Measurements from ENCODE around the gene ZBTB6.
"Not testable (repeated sequence)": the region's sequence is repeated elsewhere in the genome, so short reads cannot be mapped to it uniquely, and the experiment has no call there.

The ZBTB6 gene

GRCh38 chr9:122939601-122940000, 26.5 kb upstream of the ZBTB6 start:
- Mint-ChIP-seq H3K27me3 (ENCODE audit: low read depth) (no peaks in the 10 kb centered on the region), H3K36me3 (ENCODE audit: low read depth) (peaks cover 18% of the 10 kb centered on the region), H3K27ac (peak overlapping the region; percentile 63), H3K4me3 (peak overlapping the region; percentile 43), H3K4me1 (ENCODE audit: low read depth) (peaks cover 22% of the 10 kb centered on the region), H3K9me3 (no peaks in the 10 kb centered on the region)
- DNase-seq (ENCODE audit: low spot score): no peak

DNA sequence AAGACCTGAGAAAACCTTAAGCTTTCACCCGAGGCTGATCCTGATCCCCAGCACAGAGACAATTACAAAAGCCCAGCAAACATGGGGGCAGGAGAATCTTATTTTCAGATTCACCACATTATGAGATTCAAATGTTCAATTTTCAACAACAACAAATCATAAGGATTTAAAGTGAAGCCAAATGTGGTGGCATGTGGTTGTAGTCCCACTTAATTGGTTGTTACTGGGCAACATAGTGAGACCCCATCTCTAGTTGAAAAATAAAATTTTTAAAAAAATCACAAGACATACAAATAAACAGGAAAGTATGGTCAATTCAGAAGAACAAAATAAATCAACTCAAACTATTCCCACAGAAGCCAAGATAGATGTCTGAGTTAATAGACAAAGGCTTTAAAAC, 23.8 kb upstream of the ZBTB6 start:
- no peaks in the 10 kb centered on the region for H3K9me3 Mint-ChIP-seq
- H3K4me1 Mint-ChIP-seq (ENCODE audit: low read depth): peaks cover 21% of the 10 kb centered on the region
- H3K27ac Mint-ChIP-seq: no peak overlapping the region
- H3K4me3 Mint-ChIP-seq: no peak overlapping the region
- peaks cover 16% of the 10 kb centered on the region for H3K36me3 Mint-ChIP-seq (ENCODE audit: low read depth)
- H3K27me3 Mint-ChIP-seq (ENCODE audit: low read depth): no peaks in the 10 kb centered on the region
- DNase-seq (ENCODE audit: low spot score): no peak

DNA sequence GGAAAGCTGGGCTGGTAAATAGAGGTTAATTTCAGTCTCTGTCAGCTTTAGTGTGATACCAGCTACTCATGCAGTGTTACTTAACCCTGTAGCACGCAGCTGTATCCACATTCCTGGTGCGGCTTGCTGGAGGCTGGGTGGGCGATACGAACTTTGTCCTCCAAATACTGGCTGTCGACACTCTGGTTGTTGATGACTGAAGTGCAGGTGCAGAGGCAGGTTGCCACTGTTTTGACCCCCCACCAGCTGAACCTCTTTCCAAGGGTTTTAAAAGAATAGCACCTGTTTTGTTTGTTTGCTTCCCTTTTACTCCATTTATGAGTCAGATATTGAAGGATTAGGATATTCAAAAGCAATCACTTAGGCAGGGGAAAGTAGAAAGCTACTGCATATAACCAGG, 23.3 kb upstream of the ZBTB6 start:
- H3K36me3 Mint-ChIP-seq (ENCODE audit: low read depth): peaks cover 17% of the 10 kb centered on the region

DNA sequence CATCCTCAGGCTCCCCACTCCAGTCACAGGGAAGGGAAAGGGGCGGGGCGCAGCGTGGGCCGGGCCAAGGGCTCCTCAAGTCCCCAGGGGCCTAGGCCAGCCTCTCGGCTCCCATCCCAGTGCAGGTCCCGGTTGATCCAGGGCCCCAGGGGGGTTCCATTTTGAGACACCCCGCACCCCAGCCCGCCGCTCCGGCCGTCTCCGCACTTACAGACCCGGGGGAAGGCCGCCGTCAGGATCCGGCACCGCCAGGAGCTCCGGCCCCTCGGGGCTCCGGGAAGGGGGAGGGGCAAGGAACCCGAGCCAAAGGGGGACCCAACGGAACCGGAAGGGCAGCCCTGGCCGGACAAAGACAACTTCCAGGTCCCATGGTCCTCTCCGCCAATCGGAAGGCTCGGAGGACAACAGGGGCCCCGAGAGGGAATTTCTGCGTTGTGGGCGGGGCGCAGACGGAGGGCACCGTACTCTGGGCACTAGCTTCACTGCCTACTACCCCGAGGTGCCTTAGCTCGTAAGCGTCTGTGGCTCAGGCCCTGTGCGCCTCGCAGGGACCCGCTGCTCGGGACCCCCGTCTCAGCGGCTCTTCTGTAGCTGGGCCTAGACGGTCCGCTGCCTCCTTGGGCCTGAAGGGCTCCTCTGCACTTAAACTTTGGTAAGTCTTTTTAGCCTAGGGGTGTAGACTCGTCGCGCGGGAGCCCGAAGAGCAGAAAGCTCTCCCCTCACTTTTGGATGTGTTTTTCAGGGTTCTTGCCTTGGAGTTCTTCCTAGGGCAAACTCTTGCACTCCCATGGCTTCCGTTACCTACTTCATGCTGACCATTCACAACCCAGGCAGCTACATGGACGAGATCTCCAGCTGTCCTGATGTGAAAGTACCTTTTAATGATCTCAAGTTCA, 18.4 kb upstream of the ZBTB6 start, which contains the start of gene ZBTB26:
Gene ZBTB26, minus strand, starts transcription at position 287 of the 896 bp plus-strand sequence. CDS start 11,578 bp downstream, outside the sequence.
- Mint-ChIP-seq H3K9me3 (no peaks in the 10 kb centered on the region), H3K36me3 (ENCODE audit: low read depth) (peaks cover 8% of the 10 kb centered on the region), H3K27ac (peak within 1 kb of the TSS; percentile 90), H3K4me3 (no peak within 1 kb of the TSS), H3K27me3 (ENCODE audit: low read depth) (no peaks in the 10 kb centered on the region), H3K4me1 (ENCODE audit: low read depth) (peaks cover 12% of the 10 kb centered on the region)
- DNase-seq (ENCODE audit: low spot score): peak; percentile 91

More for the DNA sequence above, 23.3 kb upstream of the ZBTB6 start:
- Mint-ChIP-seq H3K4me1 (ENCODE audit: low read depth) (peaks cover 18% of the 10 kb centered on the region), H3K27me3 (ENCODE audit: low read depth) (no peaks in the 10 kb centered on the region), H3K4me3 (no peak overlapping the region), H3K27ac (no peak overlapping the region), H3K9me3 (no peaks in the 10 kb centered on the region)
- no peak for DNase-seq (ENCODE audit: low spot score)

GRCh38 chr9:122930541-122931225, 17.6 kb upstream of the ZBTB6 start:
- H3K4me1 Mint-ChIP-seq (ENCODE audit: low read depth): peaks cover 12% of the 10 kb centered on the region
- H3K27me3 Mint-ChIP-seq (ENCODE audit: low read depth): no peaks in the 10 kb centered on the region
- H3K36me3 Mint-ChIP-seq (ENCODE audit: low read depth): peaks cover 4% of the 10 kb centered on the region
- no peak overlapping the region for H3K4me3 Mint-ChIP-seq
- no peak for DNase-seq (ENCODE audit: low spot score)
- no peaks in the 10 kb centered on the region for H3K9me3 Mint-ChIP-seq
- H3K27ac Mint-ChIP-seq: no peak overlapping the region

- Mint-ChIP-seq H3K36me3 (ENCODE audit: low read depth) (peaks cover 3% of the 10 kb centered on the region), H3K9me3 (no peaks in the 10 kb centered on the region)
- no peak for DNase-seq (ENCODE audit: low spot score)
These were observed 16.8 kb upstream of the ZBTB6 start for GRCh38 chr9:122929796-122930354.

GRCh38 chr9:122923947-122924346, 10.8 kb upstream of the ZBTB6 start:
- H3K4me3 Mint-ChIP-seq: no peak overlapping the region
- H3K36me3 Mint-ChIP-seq (ENCODE audit: low read depth): peaks cover 6% of the 10 kb centered on the region
- no peaks in the 10 kb centered on the region for H3K27me3 Mint-ChIP-seq (ENCODE audit: low read depth)
- DNase-seq (ENCODE audit: low spot score): no peak
- H3K4me1 Mint-ChIP-seq (ENCODE audit: low read depth): no peaks in the 10 kb centered on the region
- H3K27ac Mint-ChIP-seq: no peak overlapping the region
- no peaks in the 10 kb centered on the region for H3K9me3 Mint-ChIP-seq

More at GRCh38 chr9:122929796-122930354, 16.8 kb upstream of the ZBTB6 start:
- Mint-ChIP-seq H3K4me3 (no peak overlapping the region), H3K27ac (no peak overlapping the region), H3K27me3 (ENCODE audit: low read depth) (no peaks in the 10 kb centered on the region), H3K4me1 (ENCODE audit: low read depth) (peaks cover 9% of the 10 kb centered on the region)

GRCh38 chr9:122922713-122923112, 9.6 kb upstream of the ZBTB6 start:
- Mint-ChIP-seq H3K27me3 (ENCODE audit: low read depth) (no peaks in the 10 kb centered on the region), H3K4me3 (no peak overlapping the region), H3K9me3 (no peaks in the 10 kb centered on the region), H3K27ac (no peak overlapping the region), H3K4me1 (ENCODE audit: low read depth) (no peaks in the 10 kb centered on the region), H3K36me3 (ENCODE audit: low read depth) (peaks cover 9% of the 10 kb centered on the region)
- DNase-seq (ENCODE audit: low spot score): no peak

GRCh38 chr9:122918310-122918709, 5.2 kb upstream of the ZBTB6 start:
- H3K27ac Mint-ChIP-seq: no peak overlapping the region
- no peak overlapping the region for H3K4me3 Mint-ChIP-seq
- H3K36me3 Mint-ChIP-seq (ENCODE audit: low read depth): peaks cover 11% of the 10 kb centered on the region
- H3K27me3 Mint-ChIP-seq (ENCODE audit: low read depth): no peaks in the 10 kb centered on the region
- H3K4me1 Mint-ChIP-seq (ENCODE audit: low read depth): peaks cover 6% of the 10 kb centered on the region
- H3K9me3 Mint-ChIP-seq: no peaks in the 10 kb centered on the region
- no peak for DNase-seq (ENCODE audit: low spot score)

GRCh38 chr9:122912671-122912963, 506 bp downstream of the ZBTB6 start:
- DNase-seq (ENCODE audit: low spot score): no peak
- H3K9me3 Mint-ChIP-seq: no peaks in the 10 kb centered on the region
- peaks cover 30% of the 10 kb centered on the region for H3K4me1 Mint-ChIP-seq (ENCODE audit: low read depth)
- H3K27me3 Mint-ChIP-seq (ENCODE audit: low read depth): no peaks in the 10 kb centered on the region
- H3K4me3 Mint-ChIP-seq: peak overlapping the region; percentile 95
- peak overlapping the region; percentile 97 for H3K27ac Mint-ChIP-seq
- H3K36me3 Mint-ChIP-seq (ENCODE audit: low read depth): peaks cover 23% of the 10 kb centered on the region

- not testable (repeated sequence) for H3K27ac Mint-ChIP-seq; DNase-seq (ENCODE audit: low spot score); H3K4me3 Mint-ChIP-seq; H3K27me3 Mint-ChIP-seq (ENCODE audit: low read depth); H3K9me3 Mint-ChIP-seq
- Mint-ChIP-seq H3K4me1 (ENCODE audit: low read depth) (peaks cover 19% of the 10 kb centered on the region), H3K36me3 (ENCODE audit: low read depth) (peaks cover 11% of the 10 kb centered on the region)
These were observed 7.0 kb downstream of the ZBTB6 start for GRCh38 chr9:122906122-122906521.

DNA sequence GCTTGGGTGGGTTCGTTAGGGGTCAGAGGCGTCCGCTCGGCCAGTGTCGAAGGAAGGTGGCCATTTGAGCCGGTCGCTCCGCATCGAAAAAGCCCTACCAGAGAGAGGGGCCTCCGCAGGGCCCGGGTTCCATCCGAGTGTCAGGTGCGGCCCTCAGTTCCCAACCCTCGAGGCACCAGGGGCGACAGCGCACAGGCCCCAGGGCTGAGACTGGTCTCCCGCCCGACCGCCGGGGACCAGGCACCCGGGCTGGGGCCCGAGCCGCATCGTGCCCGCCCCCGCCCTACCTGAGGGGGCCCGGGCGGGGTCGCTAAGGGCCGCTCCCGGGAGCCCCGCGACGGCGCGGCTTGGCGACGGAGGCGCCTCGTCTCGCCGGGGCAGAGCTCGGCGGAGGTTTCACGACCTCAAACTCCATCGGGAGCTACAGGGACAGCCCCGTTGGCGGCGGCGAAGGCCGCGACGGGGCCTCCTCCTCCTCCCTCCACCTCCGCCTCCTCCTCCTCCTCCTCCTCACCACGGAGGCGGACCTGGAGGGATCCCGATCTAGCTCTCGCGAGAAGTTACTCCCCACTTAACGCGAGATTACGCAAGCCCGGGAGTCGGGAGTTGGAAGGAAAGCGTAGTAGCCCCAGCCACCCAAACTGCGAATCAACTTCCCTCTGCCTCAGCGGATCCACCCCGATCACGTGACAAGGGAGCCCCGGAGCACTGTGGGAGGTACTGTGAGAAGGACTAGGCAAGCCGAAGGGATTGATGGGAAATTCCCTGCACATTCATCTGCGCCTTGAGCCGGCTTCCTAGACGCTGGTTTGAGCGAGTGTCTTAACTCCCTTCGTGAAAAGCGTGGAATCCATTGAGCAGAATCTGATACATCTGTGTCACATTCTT, 8.1 kb downstream of the ZBTB6 start, which contains the start of gene RC3H2:
Gene RC3H2, minus strand, starts transcription at position 537 of the 888 bp plus-strand sequence. CDS start 7,850 bp downstream, outside the sequence.
- H3K27ac Mint-ChIP-seq: peak within 1 kb of the TSS; percentile 92
- peak within 1 kb of the TSS; percentile 95 for H3K4me3 Mint-ChIP-seq
- peak; percentile 98 for DNase-seq (ENCODE audit: low spot score)
- H3K4me1 Mint-ChIP-seq (ENCODE audit: low read depth): peaks cover 16% of the 10 kb centered on the region
- H3K36me3 Mint-ChIP-seq (ENCODE audit: low read depth): peaks cover 10% of the 10 kb centered on the region
- H3K27me3 Mint-ChIP-seq (ENCODE audit: low read depth): no peaks in the 10 kb centered on the region
- H3K9me3 Mint-ChIP-seq: no peaks in the 10 kb centered on the region

DNA sequence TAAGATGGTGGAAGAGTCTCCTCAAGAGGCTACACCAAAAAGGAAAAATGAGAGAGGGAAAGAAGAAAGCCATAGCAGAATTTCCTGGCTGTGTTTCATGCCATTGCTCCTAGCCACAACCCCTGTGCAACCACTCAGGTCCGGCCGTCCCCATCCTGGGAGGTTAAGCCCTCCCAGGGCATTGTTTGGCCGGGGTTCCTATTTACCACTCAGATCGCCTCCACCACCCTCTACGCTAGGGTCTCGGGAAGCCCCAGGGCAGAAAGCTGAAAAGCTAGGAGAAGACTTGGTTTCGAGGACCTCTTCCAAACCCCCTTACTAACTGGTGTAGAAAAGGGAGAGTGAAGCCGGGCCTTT, 8.7 kb downstream of the ZBTB6 start:
- peaks cover 7% of the 10 kb centered on the region for H3K36me3 Mint-ChIP-seq (ENCODE audit: low read depth)
- peaks cover 17% of the 10 kb centered on the region for H3K4me1 Mint-ChIP-seq (ENCODE audit: low read depth)
- H3K9me3 Mint-ChIP-seq: no peaks in the 10 kb centered on the region
- no peaks in the 10 kb centered on the region for H3K27me3 Mint-ChIP-seq (ENCODE audit: low read depth)
- peak; percentile 36 for DNase-seq (ENCODE audit: low spot score)
- H3K4me3 Mint-ChIP-seq: peak overlapping the region; percentile 95
- H3K27ac Mint-ChIP-seq: peak overlapping the region; percentile 83

Measured in T-helper 2 cell treated with Interferon-gamma antibody and Interleukin-4, amounts not matched to agents 5 μg/mL and 100 μg/mL, for 36 hours (primary cell).